Neural progenitor cell (in vitro differentiated cells): ENCODE measurements around the gene FGFRL1. TPM values are rescaled to one million over a fixed set of nuclear protein-coding genes. Genes with fewer than 3 reads are reported as not detected.
A peak's percentile ranks its signal among the peaks of the same experiment; 100 is the strongest.

Experiments used
- DNase-seq: peaks from one replicate; pipeline ENCODE4 v3.0.0-alpha.2; 2016; ENCODE audit warnings: low spot score
- H2AFZ ChIP-seq: fragments of 200-600 bp; sonication (generic); replicated peaks from 2 replicates; pipeline ENCODE4 v1.6.1; 2016; ENCODE audit warnings: antibody characterized with exemption
- H3F3A ChIP-seq: fragments of 200-600 bp; sonication (generic); 2 replicates; pipeline ENCODE4 v1.6.1; 2016; ENCODE audit warnings: antibody characterized with exemption, low read depth
- H3K27ac ChIP-seq: fragments of 200-600 bp; sonication (generic); 2 replicates; pipeline ENCODE4 v1.5.1; 2016; ENCODE audit warnings: mild to moderate bottlenecking
- H3K27me3 ChIP-seq: fragments of 200-600 bp; sonication (generic); 2 replicates; pipeline ENCODE4 v1.6.1; 2016; ENCODE audit warnings: mild to moderate bottlenecking, moderate library complexity
- H3K36me3 ChIP-seq: fragments of 200-600 bp; sonication (generic); 2 replicates; pipeline ENCODE4 v1.5.1; 2016
- H3K4me1 ChIP-seq: fragments of 200-600 bp; sonication (generic); 2 replicates; pipeline ENCODE4 v1.6.1; 2016; ENCODE audit warnings: mixed run types
- H3K4me2 ChIP-seq: fragments of 200-600 bp; sonication (generic); 2 replicates; pipeline ENCODE4 v1.6.1; 2016
- H3K4me3 ChIP-seq: fragments of 200-600 bp; sonication (generic); 2 replicates; pipeline ENCODE4 v1.5.1; 2016
- H3K79me2 ChIP-seq: fragments of 200-600 bp; sonication (generic); 2 replicates; pipeline ENCODE4 v1.6.1; 2016; ENCODE audit warnings: low read depth
- H3K9ac ChIP-seq: fragments of 200-600 bp; sonication (generic); 2 replicates; pipeline ENCODE4 v1.6.1; 2016
- H3K9me3 ChIP-seq: fragments of 200-600 bp; sonication (generic); 2 replicates; pipeline ENCODE4 v1.5.1; 2016; ENCODE audit warnings: low read depth
- H4K20me1 ChIP-seq: fragments of 200-600 bp; sonication (generic); 2 replicates; pipeline ENCODE4 v1.6.1; 2016; ENCODE audit warnings: low read depth
- H3K27ac Mint-ChIP-seq: 3 replicates; pipeline ENCODE4 v1.8.0; 2021; ENCODE audit warnings: mixed read lengths
- H3K27me3 Mint-ChIP-seq: 2 replicates; pipeline ENCODE4 v1.8.0; 2022; ENCODE audit warnings: low read depth, mild to moderate bottlenecking, inconsistent platforms, moderate library complexity, mixed read lengths; ENCODE audit not compliant: insufficient read depth
- H3K36me3 Mint-ChIP-seq: 3 replicates; pipeline ENCODE4 v1.8.0; 2021; ENCODE audit warnings: mixed read lengths
- H3K4me1 Mint-ChIP-seq: 3 replicates; pipeline ENCODE4 v1.8.0; 2021; ENCODE audit warnings: mixed read lengths
- H3K4me3 Mint-ChIP-seq: 3 replicates; pipeline ENCODE4 v1.8.0; 2021; ENCODE audit warnings: mild to moderate bottlenecking, moderate library complexity, mixed read lengths
- H3K9me3 Mint-ChIP-seq: 3 replicates; pipeline ENCODE4 v1.8.0; 2020; ENCODE audit warnings: mixed read lengths
- EZH2 ChIP-seq: fragments of 200-600 bp; sonication (generic); IDR thresholded peaks from 2 replicates; pipeline ENCODE4 v1.6.1; 2017; ENCODE audit warnings: antibody characterized with exemption, mild to moderate bottlenecking, moderate library complexity
- EZH2phosphoT487 ChIP-seq: fragments of 200-600 bp; sonication (generic); IDR thresholded peaks from 2 replicates; pipeline ENCODE4 v1.6.1; 2017; ENCODE audit warnings: antibody characterized with exemption
- total RNA-seq: library from RNA; depleted of rRNA; stranded (reverse); fragments of >200 nt; gene quantifications from 2 replicates; pipeline ENCODE4 v1.2.3, GENCODE V29; 2015; ENCODE audit warnings: low replicate concordance
- TF ChIP-seq, protein P1 (sequence below): fragments of 200-600 bp; sonication (generic); IDR thresholded peaks from 2 replicates; pipeline ENCODE4 v1.5.1; 2017; ENCODE audit warnings: antibody characterized with exemption, mild to moderate bottlenecking

FGFRL1 gene
- total RNA-seq, 1 donor from 2014 or later, result 9.6 TPM

DNA sequence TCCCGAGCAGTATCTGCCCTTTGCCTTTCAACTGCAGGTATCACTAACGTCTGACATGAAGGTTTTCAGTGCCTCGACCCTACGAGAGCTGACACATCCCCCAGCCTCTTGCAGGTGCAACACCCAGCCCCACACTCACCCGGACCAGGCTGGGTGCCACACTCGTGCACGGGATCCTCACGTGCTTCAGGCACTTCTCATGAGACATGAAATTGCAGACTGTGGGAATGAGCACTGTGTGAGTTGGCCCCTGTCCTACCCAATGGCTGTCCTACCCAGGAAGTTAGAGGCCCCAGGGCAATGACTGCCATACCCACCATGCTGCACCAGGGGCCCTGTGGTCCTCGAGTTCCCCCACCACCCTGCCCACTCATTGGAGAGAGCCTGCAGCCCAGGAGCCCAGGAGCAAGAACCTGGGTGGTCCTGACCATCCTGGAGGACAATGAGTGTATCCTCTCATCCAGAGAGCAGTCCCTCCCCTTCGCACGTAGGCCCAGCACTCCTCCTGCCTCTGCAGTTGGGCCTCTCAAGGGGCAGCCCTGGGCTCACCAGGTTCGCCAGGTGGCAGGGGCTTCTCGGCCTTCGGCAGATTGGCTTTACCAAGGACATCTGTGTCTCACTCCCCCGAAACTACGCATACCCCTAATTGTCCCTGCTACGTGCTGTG, 40.4 kb upstream of the FGFRL1 start:
- Histone ChIP-seq H4K20me1 (peaks cover 34% of the 10 kb centered on the region), H2AFZ (no peak overlapping the region), H3K79me2 (no peaks in the 10 kb centered on the region), H3K4me2 (no peak overlapping the region), H3K4me3 (no peak overlapping the region), H3K4me1 (no peaks in the 10 kb centered on the region), H3F3A (no peaks in the 10 kb centered on the region), H3K9me3 (no peaks in the 10 kb centered on the region), H3K36me3 (no peaks in the 10 kb centered on the region), H3K27me3 (peaks cover 77% of the 10 kb centered on the region), H3K27ac (no peak overlapping the region), H3K9ac (no peak overlapping the region)
- Mint-ChIP-seq H3K4me1 (no peaks in the 10 kb centered on the region), H3K4me3 (peak overlapping the region; percentile 1), H3K27ac (no peak overlapping the region), H3K9me3 (peaks cover 6% of the 10 kb centered on the region), H3K36me3 (peaks cover 2% of the 10 kb centered on the region), H3K27me3 (peaks cover 2% of the 10 kb centered on the region)
- no peak for DNase-seq
- TF ChIP-seq EZH2phosphoT487, result no peak
- no peak for TF ChIP-seq EZH2
- TF ChIP-seq, protein P1, sequence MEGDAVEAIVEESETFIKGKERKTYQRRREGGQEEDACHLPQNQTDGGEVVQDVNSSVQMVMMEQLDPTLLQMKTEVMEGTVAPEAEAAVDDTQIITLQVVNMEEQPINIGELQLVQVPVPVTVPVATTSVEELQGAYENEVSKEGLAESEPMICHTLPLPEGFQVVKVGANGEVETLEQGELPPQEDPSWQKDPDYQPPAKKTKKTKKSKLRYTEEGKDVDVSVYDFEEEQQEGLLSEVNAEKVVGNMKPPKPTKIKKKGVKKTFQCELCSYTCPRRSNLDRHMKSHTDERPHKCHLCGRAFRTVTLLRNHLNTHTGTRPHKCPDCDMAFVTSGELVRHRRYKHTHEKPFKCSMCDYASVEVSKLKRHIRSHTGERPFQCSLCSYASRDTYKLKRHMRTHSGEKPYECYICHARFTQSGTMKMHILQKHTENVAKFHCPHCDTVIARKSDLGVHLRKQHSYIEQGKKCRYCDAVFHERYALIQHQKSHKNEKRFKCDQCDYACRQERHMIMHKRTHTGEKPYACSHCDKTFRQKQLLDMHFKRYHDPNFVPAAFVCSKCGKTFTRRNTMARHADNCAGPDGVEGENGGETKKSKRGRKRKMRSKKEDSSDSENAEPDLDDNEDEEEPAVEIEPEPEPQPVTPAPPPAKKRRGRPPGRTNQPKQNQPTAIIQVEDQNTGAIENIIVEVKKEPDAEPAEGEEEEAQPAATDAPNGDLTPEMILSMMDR, result no peak

DNA sequence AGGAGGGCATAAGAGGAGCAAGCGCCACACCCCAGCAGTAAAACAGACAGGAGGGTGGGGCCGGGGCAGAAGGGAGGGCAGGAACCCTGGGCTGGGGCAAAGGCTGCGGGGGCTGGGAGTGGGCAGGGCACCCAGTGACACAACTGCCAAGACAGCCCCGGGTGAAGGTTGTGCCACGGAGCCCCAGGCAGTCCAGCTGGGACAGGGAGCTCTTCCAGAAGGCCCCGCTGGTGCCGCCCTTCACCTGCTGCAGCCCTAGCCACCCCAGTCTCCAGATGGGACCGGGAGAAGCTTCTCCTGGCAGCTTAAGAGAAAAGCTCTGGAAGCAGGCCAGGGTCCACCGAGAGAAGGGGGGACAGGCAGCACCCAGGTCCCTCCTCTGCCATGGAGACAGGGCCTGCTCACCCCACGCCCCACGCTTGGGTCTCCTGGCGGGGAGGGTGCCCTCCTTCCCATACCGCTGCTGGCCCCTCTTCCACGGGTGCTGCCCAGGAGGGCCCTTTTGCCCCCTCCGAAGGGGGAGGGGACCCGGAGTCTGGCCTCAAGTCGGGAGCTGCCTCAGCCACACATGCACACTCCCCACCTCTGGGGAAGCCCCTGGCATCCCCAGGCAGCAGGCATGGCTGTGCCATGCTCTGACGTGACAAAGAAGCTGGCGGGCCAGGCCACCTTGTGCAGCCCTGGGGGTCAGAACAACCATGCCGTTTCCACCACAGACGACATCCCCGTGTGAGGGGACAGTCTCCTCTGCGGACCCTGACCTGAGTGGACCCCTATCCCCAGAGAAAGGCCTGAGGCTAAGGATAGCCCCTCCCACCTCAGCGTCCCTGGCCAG, 39.5 kb upstream of the FGFRL1 start:
- Histone ChIP-seq H3F3A (no peaks in the 10 kb centered on the region), H3K9me3 (no peaks in the 10 kb centered on the region), H3K4me3 (peak overlapping the region; percentile 92), H3K36me3 (no peaks in the 10 kb centered on the region), H3K27ac (no peak overlapping the region), H3K4me1 (no peaks in the 10 kb centered on the region), H3K4me2 (peak overlapping the region; percentile 96), H2AFZ (no peak overlapping the region), H3K79me2 (no peaks in the 10 kb centered on the region), H3K9ac (no peak overlapping the region), H3K27me3 (peaks cover 74% of the 10 kb centered on the region), H4K20me1 (peaks cover 34% of the 10 kb centered on the region)
- Mint-ChIP-seq H3K4me1 (no peaks in the 10 kb centered on the region), H3K9me3 (peaks cover 10% of the 10 kb centered on the region), H3K27me3 (peaks cover 2% of the 10 kb centered on the region), H3K36me3 (peaks cover 2% of the 10 kb centered on the region), H3K4me3 (peak overlapping the region; percentile 68), H3K27ac (no peak overlapping the region)
- TF ChIP-seq, protein P1, result no peak
- no peak for DNase-seq

DNA sequence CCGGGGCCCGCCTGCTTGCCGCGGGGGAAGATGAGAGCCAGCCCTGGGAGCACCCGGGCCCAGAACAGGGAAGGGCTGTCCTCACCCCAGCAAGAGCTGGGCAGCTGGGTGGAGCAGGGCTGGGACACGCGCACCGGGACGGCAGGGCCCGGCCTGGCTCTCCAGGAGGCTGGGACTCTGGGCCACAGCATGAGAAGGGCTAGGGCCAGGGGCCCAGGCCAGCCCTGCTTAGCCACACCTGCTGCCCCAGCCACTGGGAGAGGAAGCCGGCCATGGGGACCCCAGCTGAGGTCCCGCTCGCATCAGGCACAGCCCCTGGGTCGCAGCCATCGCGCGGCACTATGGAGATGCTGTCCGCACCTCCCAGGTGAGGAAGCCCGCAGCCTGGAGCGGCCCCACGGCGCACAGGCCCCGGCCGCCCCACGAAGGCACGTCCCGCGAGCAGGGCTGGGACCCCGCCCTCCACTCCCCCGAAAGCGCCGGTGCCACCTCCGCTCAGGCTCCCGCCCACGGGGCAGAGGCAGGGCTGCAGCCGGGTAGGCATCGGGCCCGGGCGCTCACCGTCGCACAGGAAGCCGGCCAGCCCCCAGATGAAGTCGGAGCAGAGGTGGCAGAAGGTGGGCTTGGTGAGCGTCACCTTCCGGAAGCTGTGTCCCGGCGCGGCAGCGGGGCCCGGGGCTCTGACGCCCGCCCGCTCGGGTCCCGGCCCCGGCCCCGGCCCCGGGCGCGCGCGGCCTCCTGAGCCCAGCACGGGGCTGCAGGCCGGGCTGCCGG, 38.6 kb upstream of the FGFRL1 start:
- peak overlapping the region; percentile 62 for H3K4me3 Mint-ChIP-seq
- H3K36me3 ChIP-seq, result no peaks in the 10 kb centered on the region
- H3K9ac ChIP-seq, result peak overlapping the region; percentile 30
- H3K27ac ChIP-seq, result no peak overlapping the region
- peak; percentile 59 for DNase-seq
- H3K4me1 ChIP-seq, result no peaks in the 10 kb centered on the region
- peaks cover 2% of the 10 kb centered on the region for H3K36me3 Mint-ChIP-seq
- H3K79me2 ChIP-seq, result no peaks in the 10 kb centered on the region
- no peaks in the 10 kb centered on the region for H3K9me3 ChIP-seq
- H3K4me3 ChIP-seq, result peak overlapping the region; percentile 92
- peak overlapping the region; percentile 96 for H3K4me2 ChIP-seq
- peaks cover 34% of the 10 kb centered on the region for H4K20me1 ChIP-seq
- H3K9me3 Mint-ChIP-seq, result peaks cover 10% of the 10 kb centered on the region
- peak overlapping the region; percentile 65 for H2AFZ ChIP-seq
- no peaks in the 10 kb centered on the region for H3F3A ChIP-seq
- no peak overlapping the region for H3K27ac Mint-ChIP-seq
- no peaks in the 10 kb centered on the region for H3K4me1 Mint-ChIP-seq
- peaks cover 2% of the 10 kb centered on the region for H3K27me3 Mint-ChIP-seq
- TF ChIP-seq EZH2, result no peak
- peak; percentile 19 for TF ChIP-seq EZH2phosphoT487
- TF ChIP-seq, protein P1, result no peak
- H3K27me3 ChIP-seq, result peaks cover 64% of the 10 kb centered on the region
